HepG2 (cell line): ENCODE results near the gene TBL2. TPM values are rescaled to one million over a fixed set of nuclear protein-coding genes. Genes with fewer than 3 reads are reported as not detected.

ENCODE experiments used
- ARNT2 ChIP-seq: sonication (generic); formaldehyde crosslinking; IDR thresholded peaks from 2 replicates; pipeline ENCODE4 v1.8.0; 2022; ENCODE audit warnings: mild to moderate bottlenecking, low read depth, missing genetic modification reagents, moderate library complexity
- DNMT3B ChIP-seq: conservative IDR thresholded peaks from 2 replicates; pipeline ENCODE4 v1.6.1; 2016; ENCODE audit warnings: missing biosample characterization, control low read depth
- DPF2 ChIP-seq: sonication (generic); formaldehyde crosslinking; IDR thresholded peaks from 2 replicates; pipeline ENCODE4 v1.4.0; 2020; ENCODE audit warnings: mild to moderate bottlenecking, low read depth, missing genetic modification reagents, borderline replicate concordance
- IRF9 ChIP-seq: sonication (generic); formaldehyde crosslinking; IDR thresholded peaks from 2 replicates; pipeline ENCODE4 v1.8.0; 2022; ENCODE audit warnings: missing genetic modification reagents, mild to moderate bottlenecking, borderline replicate concordance
- KDM5B ChIP-seq: sonication (generic); formaldehyde crosslinking; IDR thresholded peaks from 2 replicates; pipeline ENCODE4 v1.4.0; 2020; ENCODE audit warnings: missing genetic modification reagents, mild to moderate bottlenecking, borderline replicate concordance
- NFE2 ChIP-seq: sonication (generic); formaldehyde crosslinking; IDR thresholded peaks from 2 replicates; pipeline ENCODE4 v1.4.0; 2020; ENCODE audit warnings: missing genetic modification reagents
- RCOR2 ChIP-seq: IDR thresholded peaks from 2 replicates; pipeline ENCODE4 v1.6.1; 2016; ENCODE audit warnings: missing biosample characterization, missing genetic modification reagents
- RFXAP ChIP-seq: sonication (generic); formaldehyde crosslinking; IDR thresholded peaks from 2 replicates; pipeline ENCODE4 v1.4.0; 2020; ENCODE audit warnings: missing genetic modification reagents, borderline replicate concordance
- RNF219 ChIP-seq: sonication (generic); formaldehyde crosslinking; IDR thresholded peaks from 2 replicates; pipeline ENCODE4 v1.5.0; 2020; ENCODE audit warnings: mild to moderate bottlenecking, missing genetic modification reagents
- SIN3A ChIP-seq: IDR thresholded peaks from 2 replicates; pipeline ENCODE4 v1.6.1; 2011; ENCODE audit warnings: low read depth, mild to moderate bottlenecking, control low read depth, low read length, borderline replicate concordance
- TOPORS ChIP-seq: sonication (generic); formaldehyde crosslinking; IDR thresholded peaks from 2 replicates; pipeline ENCODE4 v1.8.0; 2023; ENCODE audit warnings: mild to moderate bottlenecking, missing genetic modification reagents
- ZBTB33 ChIP-seq: sonication (generic); formaldehyde crosslinking; IDR thresholded peaks from 2 replicates; pipeline ENCODE4 v1.4.0; 2020; ENCODE audit warnings: missing genetic modification reagents
- ZFAT ChIP-seq: sonication (generic); formaldehyde crosslinking; conservative IDR thresholded peaks from 2 replicates; pipeline ENCODE4 v1.8.1; 2023; ENCODE audit warnings: missing genetic modification reagents, inconsistent platforms
- ZKSCAN1 ChIP-seq: fragments of 150-350 bp; IDR thresholded peaks from 2 replicates; pipeline ENCODE4 v1.6.1; 2014; ENCODE audit warnings: low read length
- ZNF18 ChIP-seq: sonication (generic); formaldehyde crosslinking; IDR thresholded peaks from 2 replicates; pipeline ENCODE4 v1.8.0; 2022; ENCODE audit warnings: mild to moderate bottlenecking, missing genetic modification reagents; ENCODE audit not compliant: insufficient replicate concordance
- ZNF225 ChIP-seq: sonication (generic); formaldehyde crosslinking; IDR thresholded peaks from 2 replicates; pipeline ENCODE4 v1.4.0; 2020; ENCODE audit warnings: mild to moderate bottlenecking, missing genetic modification reagents
- ZNF280D ChIP-seq: sonication (generic); formaldehyde crosslinking; IDR thresholded peaks from 2 replicates; pipeline ENCODE4 v1.5.1; 2020; ENCODE audit warnings: mild to moderate bottlenecking, missing genetic modification reagents
- ZNF282 ChIP-seq: fragments of 450-650 bp; IDR thresholded peaks from 2 replicates; pipeline ENCODE4 v1.6.1; 2018; ENCODE audit not compliant: partially characterized antibody
- polyA plus RNA-seq, 8 experiments: library from polyadenylated mRNA; depleted of rRNA in 3 of 8; stranded (reverse) in 7 of 8; unstranded in 1 of 8; fragments of >200 nt; fragmentation: Illumina TruSeq in 4 of 8; extraction: Trizol in 4 of 8; gene quantifications; 2 replicates each; pipeline versions ENCODE4 v1.2.1 to v1.2.3, GENCODE V29; 2011 to 2016; ENCODE audit warnings: low read depth in 4 of 8, missing spikeins in 1 of 8, mixed read lengths in 1 of 8; ENCODE audit not compliant: insufficient read depth in 1 of 8
- total RNA-seq, 5 experiments: library from RNA; depleted of rRNA; stranded (reverse); fragments of >200 nt; fragmentation: Illumina TruSeq; extraction: Trizol; gene quantifications; 2 replicates each; pipeline ENCODE4 v1.2.3, GENCODE V29; 2016; ENCODE audit warnings: low read depth in 1 of 5

Gene TBL2
- total and polyA plus RNA-seq, 2 of the 13 experiments (the other 11 are each of a cell fraction or from before 2014, with no cell fraction given) = 43.4 to 47.2 TPM

GRCh38 chr7:73623798-73624668, 45.7 kb upstream of the TBL2 start, which contains the start of gene MLXIPL (continued):
- TF ChIP-seq RCOR2 (CRISPR knock-in tag) (no peak), IRF9 (CRISPR knock-in tag) (peak; percentile 50; the same call in 1 of the 2 replicates), SIN3A (peak; percentile 73; the same call in 1 of the 2 replicates), ZFAT (CRISPR knock-in tag) (0 out of 2 replicates have a peak, but pooled peaks have one; percentile 21), ZKSCAN1 (no peak), ZNF18 (peak; percentile 86), ZNF282 (no peak), NFE2 (no peak), KDM5B (CRISPR knock-in tag) (peak; percentile 60; the same call in 1 of the 2 replicates), DPF2 (CRISPR knock-in tag) (no peak; the same call in 1 of the 2 replicates), RFXAP (no peak; the same call in 1 of the 2 replicates), ZBTB33 (CRISPR knock-in tag) (no peak), DNMT3B (CRISPR knock-in tag) (no peak), TOPORS (CRISPR knock-in tag) (peak; percentile 26; the same call in 1 of the 2 replicates), ZNF280D (no peak), ARNT2 (no peak), ZNF225 (no peak), RNF219 (CRISPR knock-in tag) (no peak)
